Spleen (tissue), 7 donors: Measurements from ENCODE around the gene STRIP2.

Experiments
- POLR2AphosphoS5 ChIP-seq, 3 donors: sonication (generic); formaldehyde crosslinking; IDR thresholded peaks; one replicate each; pipeline ENCODE4 v1.5.1; 2017; ENCODE audit warnings: antibody characterized with exemption in 3 of 3
- TF ChIP-seq, protein P1 (sequence below), 11 experiments: fragments of 200-600 bp in 7 of 11; fragments of 450-650 bp in 4 of 11; sonication (generic) in 4 of 11; IDR thresholded peaks in 8 of 11; conservative IDR thresholded peaks in 3 of 11; 1 replicate in 7 of 11; 2 replicates in 4 of 11; pipeline versions ENCODE4 v1.4.0 to v1.8.0; 2016 to 2021; ENCODE audit warnings: antibody characterized with exemption in 11 of 11, inconsistent platforms in 4 of 11, mild to moderate bottlenecking in 1 of 11
- donor health status: DM: no; HTN: no; CAD: no; lungs with moderate emphysema.
- donor health status: DM: no; HTN: no; CAD: no.
- donor health status: DM: no; HTN: no; CAD: no.

DNA sequence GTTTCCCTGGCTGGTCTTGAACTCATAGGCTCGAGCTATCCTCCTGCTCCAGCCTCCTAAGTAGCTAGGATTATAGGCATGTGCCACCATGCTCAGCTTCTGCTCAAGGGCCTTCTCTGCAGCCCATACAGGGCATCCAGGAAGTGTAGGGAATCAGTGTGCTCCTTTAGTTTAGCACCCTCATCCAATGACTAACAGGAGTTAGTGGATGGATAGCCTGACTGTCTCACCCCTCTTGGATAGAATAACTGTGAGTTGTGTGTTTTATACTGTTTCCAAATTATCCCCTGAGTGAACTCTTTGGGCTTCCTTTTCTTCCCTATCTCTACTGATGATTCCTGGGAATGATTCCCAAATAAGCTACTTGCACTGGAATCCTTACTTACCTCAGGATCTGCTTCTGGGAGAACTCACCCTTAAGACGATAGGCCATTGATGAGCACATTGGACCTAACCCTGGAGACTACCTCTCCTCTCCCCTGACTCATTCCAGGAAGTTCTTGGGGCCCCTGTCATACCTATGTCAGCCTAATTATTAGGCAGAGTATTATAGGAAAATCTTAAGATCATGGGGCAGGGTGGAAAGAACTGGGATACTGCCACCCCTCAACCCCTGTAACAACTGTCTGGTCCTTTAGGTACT, 18.5 kb downstream of the STRIP2 start:
- TF ChIP-seq, protein P1, sequence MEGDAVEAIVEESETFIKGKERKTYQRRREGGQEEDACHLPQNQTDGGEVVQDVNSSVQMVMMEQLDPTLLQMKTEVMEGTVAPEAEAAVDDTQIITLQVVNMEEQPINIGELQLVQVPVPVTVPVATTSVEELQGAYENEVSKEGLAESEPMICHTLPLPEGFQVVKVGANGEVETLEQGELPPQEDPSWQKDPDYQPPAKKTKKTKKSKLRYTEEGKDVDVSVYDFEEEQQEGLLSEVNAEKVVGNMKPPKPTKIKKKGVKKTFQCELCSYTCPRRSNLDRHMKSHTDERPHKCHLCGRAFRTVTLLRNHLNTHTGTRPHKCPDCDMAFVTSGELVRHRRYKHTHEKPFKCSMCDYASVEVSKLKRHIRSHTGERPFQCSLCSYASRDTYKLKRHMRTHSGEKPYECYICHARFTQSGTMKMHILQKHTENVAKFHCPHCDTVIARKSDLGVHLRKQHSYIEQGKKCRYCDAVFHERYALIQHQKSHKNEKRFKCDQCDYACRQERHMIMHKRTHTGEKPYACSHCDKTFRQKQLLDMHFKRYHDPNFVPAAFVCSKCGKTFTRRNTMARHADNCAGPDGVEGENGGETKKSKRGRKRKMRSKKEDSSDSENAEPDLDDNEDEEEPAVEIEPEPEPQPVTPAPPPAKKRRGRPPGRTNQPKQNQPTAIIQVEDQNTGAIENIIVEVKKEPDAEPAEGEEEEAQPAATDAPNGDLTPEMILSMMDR (IDR thresholded peaks at IDR 0.05 in 8 of 11, conservative IDR thresholded peaks at IDR 0.05 in 3 of 11), result no peak
- TF ChIP-seq POLR2AphosphoS5 (IDR thresholded peaks at IDR 0.05), result no peak
